ENCODE measurements around the gene NMT1.

The NMT1 gene

DNA sequence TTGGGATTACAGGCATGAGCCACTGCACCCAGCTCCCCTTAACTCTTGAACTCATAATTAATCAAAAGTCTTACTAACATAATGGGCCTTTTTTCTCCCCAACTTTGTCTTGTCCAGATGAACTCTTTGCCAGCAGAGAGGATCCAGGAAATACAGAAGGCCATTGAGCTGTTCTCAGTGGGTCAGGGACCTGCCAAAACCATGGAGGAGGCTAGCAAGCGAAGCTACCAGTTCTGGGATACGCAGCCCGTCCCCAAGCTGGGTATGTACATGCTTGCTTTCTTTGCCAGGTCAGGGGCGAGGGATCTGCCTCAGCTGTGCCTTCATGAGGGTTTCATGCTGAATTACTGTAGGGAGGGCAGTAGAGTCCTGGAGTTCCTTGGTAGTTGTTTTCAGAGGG lies 25.3 kb downstream of the NMT1 start:
- FAIRE-seq = no peak

DNA sequence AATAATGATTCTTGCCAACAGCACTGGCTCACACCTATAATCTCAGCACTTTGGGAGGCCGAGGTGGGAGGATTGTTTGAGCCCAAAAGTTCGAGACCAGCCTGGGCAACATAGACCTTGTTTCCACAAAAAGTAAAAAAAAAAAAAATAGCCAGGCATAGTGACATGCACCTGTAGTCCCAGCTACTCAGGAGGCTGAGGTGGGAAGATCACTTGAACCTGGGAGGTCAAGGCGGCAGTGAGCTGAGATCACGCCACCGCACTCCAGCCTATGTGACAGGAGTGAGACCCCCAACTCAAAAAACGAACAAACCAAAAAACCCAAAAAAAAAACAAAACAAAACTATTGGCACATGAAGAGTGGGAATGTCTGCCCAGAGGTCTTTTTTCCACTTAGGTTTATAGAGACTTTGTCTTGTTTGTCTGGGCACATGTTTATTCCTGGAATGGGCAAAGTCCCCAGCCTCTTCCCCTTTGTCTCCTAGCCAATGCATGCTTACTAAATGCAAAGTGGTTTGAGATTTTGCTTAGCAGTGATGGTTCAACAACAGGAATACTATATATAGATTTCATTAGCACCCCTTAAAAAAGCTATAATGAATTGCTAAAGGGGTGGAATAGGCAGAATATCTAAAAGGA lies 25.9 kb downstream of the NMT1 start:
- FAIRE-seq = no peak

DNA sequence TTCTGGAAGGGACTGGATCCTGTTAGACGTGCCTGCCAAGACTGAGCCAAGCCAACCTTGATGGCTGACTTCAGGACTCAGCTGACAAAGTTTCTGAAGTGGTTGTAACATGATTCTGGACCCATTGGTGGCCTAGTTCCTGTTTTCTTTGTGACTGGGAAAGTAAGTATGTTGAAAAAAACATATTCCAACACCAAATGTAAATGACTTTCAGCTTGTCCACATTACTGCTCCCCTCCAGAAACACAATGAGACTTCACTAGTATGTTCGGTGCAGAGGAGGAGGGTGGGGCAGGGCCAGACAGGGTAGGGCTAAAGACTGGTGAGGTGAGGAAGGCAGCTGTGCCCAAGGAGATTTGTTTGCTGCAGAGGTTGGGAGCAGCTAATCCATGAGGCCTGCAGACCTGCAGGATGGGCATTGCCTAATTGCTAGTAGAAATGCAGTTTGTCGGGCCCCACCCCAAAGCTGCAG lies 26.4 kb downstream of the NMT1 start:
- no peak for FAIRE-seq

DNA sequence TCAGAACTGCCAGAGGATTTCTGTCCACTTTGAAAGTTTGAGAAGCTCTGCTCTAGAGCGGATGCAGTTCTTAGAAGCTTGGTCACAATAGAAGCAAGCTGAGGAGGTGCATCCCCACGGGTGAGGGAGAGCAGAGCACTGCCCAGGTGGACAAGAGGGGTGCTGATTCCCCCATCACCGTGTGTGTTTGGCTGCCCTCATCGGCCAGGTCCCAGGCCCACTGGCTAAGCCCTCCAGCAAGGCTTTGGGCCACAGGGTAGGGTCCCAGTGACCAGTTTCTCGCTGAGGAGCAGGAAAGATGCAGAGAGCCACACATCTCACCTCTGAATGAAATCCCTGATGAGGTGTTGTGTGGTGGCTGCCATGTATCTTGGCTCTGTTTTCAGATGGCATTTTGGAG lies 26.9 kb downstream of the NMT1 start:
- no peak for FAIRE-seq

DNA sequence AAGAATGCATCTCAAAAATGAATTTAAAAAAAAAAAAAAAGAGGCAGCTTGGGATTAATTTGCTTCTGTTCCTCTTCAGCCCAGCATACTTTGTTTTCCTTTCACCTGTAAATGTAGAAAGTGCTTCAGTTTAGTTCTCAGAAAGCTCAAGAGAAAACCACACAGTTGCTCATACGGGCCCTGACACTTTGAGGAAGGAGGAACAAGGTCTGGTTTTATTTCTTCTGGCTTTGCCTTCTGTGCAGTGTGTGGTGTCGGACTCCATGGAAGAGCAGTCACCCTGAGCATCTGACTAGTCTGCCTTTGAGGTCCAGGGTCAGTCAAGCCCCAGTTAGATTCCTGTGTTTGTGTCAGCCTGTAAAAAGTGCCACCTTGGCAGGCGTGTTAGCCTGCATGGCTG lies 27.6 kb downstream of the NMT1 start:
- FAIRE-seq = no peak

DNA sequence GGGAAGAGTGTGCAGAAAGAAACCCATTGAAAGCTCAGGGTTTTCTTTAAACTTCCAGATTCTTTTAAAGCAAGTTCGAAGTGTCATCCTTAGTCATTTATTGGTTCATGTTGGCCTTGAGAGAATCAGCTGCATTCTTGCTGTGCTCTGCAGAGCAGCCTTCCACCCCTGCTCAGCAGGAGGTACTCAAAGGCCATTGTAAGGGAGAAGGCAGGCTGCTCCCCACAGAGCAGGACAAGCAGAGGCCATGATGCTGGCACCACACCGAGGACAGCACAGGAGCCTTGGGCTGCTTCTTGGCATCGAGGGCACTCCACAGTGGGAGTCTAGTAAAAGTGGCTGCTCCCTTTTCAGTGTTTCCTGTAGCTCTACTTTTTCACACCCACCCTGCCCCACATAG lies 29.6 kb downstream of the NMT1 start:
- FAIRE-seq = no peak

DNA sequence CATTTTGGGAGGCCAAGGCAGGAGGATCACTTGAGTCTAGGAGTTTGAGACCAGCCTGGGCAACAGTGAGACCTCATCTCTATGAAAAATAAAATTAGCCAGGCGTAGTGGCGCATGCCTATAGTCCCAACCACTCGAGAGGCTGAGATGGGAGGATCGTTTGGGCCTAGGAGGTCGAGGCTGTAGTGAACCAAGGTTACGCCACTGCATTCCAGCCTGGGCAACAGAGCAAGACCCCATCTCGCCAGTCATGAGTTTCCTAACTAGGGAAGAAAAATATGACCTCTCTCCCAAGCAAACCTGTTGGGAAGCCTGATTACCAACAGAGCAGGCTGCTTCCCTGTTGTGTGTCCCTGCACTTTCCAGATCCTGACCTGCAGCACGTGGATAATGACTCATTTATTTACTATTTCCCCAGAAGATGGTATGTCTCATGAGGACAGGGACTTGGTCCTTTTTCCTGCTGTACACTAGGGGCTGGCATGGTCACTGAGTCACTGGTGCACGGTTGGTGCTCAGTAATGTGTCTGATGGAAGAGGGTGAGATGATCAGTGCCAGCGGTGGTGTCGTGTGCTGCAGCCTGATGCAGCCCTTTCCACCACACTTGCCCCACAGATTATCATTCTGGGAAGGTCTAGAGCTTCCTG lies 30.8 kb downstream of the NMT1 start:
- FAIRE-seq = no peak

DNA sequence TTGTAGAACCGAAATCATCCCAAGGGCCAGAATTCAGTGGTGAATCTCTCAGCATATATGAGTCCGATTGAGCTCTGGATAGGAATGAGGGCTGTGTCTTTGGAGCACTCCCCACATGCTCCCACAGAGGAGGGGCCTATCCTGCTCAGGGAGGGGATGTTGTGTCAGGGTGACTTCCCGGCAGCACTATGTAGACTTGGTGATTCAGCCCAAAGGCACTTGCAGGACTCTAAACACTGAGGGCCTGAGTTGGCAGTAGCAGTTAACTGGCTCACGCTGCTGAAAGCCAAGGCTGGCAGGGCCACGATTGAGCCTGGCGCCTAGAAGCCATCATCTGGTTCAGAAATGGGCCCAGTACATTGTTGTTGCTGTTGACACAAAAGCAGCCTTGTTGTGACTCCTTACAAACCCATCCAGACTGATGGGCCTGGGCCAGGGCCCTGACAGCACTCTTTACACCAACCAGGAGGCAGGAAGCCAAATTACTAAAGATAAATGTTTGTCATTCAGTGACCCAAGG lies 31.9 kb downstream of the NMT1 start:
- no peak for FAIRE-seq

DNA sequence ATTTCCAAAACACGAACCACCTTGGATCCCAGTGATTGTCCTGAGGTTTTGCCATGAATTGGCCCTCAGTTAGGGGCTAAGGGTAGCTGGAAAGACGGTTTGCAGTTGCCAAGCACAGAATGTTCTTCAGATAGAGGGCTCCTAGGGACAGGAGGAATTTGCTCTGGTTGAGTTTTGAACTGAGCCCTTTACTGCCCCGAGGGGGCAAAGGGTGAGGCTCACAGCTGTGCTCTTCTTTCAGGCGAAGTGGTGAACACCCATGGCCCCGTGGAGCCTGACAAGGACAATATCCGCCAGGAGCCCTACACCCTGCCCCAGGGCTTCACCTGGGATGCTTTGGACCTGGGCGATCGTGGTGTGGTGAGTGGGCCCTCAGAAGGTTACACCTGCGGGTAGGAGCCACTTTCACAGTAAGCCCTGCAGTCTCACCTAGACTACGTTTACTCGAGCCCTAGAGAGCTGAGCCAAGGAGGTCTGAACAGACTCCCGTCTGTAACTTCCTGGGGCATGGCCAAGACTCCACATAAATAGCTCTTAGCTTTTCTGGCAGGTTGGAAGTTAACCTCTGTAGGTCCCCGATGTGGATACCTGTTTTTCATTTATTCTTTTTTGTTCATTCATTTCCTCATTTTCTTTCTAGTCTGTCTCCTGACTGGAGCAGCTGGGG lies 32.5 kb downstream of the NMT1 start:
- FAIRE-seq = no peak

DNA sequence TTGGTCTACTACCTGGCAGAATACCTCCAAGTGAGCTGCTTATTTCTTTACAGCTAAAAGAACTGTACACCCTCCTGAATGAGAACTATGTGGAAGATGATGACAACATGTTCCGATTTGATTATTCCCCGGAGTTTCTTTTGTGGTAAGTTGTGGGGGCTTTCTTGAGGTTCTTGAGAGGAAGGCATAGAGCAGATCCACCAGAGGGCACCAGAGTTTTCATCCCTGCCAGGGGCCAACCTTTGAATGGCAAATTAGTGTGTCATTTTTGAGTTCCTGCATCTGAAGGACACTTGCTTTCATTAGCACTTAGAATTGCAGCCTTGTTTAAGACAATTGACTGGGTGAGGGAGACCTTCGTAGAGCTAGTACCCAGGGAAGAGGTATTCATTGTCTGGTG lies 35.0 kb downstream of the NMT1 start:
- FAIRE-seq = no peak

DNA sequence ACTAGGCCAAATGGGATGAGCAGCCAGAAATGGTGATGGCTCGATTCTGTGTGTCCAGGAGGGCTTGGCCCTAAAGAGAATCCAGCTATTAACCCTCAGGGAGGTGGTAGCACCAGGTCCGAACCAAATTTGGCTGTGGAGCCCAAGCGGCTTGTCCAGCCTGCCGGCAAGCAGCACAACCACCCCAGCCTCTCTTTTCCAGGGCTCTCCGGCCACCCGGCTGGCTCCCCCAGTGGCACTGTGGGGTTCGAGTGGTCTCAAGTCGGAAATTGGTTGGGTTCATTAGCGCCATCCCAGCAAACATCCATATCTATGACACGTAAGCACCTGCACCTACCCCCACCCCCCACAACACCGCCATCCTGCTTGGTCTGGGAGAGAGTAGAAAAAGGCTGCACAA lies 35.8 kb downstream of the NMT1 start:
- no peak for FAIRE-seq

DNA sequence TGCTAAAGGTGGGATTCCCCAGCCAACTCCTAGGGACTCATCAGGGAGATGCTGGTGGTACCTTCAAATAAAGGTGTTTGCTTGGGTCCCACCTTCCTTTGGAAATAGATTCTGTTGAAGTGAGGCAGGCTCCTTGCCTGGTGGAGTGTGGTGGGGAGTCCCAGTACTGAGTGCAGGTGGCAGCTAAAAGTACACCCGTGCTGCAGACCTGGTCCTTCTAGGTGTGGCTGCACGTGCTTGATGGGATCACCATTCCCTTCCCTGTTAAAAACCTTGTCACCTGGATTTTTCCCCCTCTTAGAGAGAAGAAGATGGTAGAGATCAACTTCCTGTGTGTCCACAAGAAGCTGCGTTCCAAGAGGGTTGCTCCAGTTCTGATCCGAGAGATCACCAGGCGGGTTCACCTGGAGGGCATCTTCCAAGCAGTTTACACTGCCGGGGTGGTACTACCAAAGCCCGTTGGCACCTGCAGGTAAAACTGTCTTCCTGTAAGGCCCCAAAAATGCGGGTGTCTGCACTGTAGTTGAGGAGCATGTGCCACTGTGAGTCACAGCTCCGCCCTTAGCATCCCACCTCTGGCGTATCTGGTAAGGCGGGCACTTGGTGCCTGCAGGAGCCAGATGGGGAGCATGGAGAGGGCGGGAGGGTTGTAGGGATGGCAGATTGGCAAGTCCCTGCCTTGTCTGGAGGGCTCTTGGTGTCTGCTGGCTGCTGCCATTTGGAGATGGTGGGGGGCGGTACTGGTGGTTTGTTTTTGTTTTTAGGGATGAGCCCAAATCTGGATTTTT lies 37.2 kb downstream of the NMT1 start:
- FAIRE-seq = no peak

DNA sequence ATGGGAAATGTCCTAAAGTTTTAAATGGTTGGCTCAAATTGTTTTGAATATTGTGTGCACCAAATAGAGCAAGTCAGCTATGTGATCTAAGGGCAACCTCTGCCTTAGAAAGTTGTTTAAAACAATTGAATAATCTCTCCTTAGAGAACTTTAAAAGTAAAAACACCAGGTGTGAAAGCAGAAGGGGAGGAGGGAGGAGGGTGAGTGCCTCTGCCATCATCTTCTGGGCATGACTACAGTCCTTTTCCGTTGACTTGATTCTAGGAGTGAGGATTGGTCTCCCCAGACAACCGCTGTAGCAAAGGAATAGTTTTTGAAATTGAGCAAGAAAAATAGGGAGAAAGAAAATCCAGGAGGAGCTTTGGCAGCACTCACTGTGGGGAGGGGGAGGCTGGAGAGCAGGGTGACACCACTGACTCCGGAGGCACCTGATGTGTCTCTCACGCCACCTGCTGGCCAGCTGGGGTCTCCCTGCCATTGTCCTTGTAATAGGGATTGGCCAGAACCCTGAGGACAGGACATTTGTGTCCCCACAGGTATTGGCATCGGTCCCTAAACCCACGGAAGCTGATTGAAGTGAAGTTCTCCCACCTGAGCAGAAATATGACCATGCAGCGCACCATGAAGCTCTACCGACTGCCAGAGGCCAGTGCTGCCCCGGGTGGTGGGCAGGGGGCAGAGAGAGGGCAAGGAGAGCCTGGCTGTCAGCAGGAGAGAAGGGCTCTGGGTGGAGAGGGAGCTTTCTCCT lies 37.9 kb downstream of the NMT1 start:
- no peak for FAIRE-seq

DNA sequence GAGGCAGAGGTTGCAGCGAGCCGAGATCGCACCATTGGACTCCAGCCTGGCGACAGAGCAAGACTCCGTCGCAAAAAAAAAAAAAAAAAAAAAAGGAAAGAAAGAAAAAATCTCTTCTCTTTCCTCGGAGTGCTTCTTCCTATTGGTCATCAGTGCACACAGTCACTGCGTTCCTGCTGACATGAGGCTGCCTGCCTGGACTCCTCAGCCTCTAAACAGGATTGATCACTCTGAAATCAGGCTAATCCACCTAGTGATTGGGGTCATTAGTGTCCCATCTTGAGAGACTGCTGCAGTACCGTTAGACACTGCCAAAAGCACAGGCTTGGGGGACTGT lies 40.4 kb downstream of the NMT1 start:
- no peak for FAIRE-seq

DNA sequence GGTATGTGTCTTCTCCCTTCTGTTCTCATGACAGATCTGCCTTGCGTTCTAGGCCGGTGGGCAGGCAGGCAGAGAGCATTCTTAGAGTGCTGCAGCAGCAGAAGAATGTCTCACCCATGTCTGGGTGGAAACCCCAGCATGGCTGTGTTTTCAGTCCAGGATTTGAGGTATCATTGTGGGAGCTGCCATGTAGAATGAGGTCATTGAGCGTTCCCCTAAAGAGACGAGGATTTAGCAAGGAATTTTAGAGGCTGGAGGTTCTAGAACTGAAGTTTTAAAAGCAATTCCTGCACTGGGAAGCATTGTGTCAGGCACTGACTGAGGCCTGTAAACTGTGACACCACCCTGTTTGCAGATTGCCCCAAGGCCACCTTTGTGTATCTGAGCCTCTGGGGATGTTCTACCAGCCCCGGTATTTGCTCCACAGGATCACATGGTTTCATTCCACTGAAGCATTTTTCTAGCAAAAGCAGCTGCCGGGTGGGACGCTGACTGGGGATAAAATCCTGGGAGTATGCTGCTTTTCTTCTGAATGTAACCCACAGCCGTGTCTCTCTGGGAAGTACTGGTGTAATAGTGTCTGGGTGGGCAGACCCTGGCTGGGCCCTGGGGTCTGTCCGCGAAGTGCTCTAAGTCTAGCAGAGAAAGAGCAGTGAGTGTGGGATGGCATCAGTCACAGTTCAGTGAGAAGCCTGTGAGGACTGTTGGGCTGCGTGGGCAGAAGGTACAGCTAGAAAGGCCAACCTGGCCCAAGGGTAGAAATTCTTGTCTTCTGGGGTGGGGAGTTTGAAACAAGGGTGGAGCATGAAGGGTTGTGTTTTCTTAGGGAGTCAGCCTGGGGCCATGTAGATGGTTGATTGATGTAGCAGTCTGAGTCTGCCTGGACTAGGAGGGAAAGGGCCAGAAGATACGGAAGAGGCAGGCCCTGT lies 41.0 kb downstream of the NMT1 start:
- no peak for FAIRE-seq

DNA sequence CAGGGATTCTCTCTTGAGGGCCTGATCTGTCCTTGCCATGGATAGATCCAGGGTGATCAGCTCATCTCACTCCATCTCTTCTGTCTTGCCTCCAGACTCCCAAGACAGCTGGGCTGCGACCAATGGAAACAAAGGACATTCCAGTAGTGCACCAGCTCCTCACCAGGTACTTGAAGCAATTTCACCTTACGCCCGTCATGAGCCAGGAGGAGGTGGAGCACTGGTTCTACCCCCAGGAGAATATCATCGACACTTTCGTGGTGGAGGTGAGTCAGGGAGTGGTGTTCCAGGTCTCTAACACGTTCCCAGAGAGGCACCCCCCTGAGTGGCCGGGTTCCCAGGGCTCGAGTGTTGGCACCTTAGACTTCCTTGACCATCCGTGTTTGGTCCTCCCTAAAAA lies 41.7 kb downstream of the NMT1 start:
- FAIRE-seq = no peak

DNA sequence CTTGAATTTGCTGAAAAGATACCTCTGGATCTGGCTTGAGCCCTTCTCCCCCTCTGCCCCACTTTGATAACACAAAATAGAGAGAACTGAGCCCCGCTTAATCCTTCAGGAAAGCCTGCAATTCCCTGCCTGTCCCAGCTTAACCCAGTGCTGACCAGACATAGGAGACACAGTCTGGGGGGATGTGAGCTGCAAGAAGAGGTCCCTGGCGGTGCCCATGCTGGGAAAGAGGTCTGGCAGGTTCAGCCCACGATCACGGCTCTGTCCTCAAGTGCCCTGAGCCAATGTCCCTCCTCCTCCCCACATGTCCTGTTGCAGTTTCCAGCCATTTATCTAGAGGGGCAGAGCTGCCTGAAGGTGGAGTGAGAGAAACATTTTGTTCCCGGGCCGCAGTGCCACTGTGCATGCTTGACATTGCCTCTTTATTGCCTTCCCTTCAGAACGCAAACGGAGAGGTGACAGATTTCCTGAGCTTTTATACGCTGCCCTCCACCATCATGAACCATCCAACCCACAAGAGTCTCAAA lies 42.2 kb downstream of the NMT1 start:
- FAIRE-seq = no peak

DNA sequence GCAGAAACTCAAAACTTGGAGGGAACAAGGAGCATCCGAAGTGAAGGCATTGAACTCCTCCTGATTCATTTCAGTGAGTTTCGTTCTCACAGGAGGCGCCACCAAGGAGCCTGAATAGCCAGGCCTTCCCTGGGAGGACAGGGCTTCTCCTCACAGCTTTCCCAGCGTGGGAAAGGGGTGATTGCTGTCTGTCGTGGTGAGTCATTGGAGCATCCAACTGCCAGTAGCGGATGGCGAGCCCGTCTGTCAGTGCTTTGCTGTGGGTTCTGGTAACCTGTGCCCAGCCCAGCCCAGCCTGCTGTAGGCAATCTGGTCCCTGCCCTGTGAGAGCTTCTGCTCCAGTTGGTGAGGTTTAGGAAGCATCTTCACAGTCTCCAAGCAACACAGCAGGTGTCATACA lies 42.9 kb downstream of the NMT1 start:
- FAIRE-seq = no peak

DNA sequence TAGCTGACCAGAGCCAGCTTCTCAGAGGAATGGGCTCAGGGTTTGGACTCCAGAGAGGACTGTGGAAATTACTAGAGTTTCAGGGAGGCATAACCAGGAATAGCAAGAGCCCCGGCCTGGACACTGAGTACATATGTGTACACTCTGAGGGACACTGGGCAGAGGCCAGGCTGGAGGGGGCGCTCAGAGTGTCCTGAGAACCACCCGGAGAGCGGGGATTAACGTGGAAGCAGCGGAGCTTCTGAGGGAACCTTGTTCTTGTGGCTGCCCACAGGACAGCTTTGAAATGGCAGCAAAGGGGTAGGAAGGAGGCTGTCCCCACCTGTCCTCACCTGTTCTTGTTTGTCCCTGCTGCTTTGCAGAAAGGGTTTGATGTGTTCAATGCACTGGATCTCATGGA lies 43.4 kb downstream of the NMT1 start:
- no peak for FAIRE-seq

DNA sequence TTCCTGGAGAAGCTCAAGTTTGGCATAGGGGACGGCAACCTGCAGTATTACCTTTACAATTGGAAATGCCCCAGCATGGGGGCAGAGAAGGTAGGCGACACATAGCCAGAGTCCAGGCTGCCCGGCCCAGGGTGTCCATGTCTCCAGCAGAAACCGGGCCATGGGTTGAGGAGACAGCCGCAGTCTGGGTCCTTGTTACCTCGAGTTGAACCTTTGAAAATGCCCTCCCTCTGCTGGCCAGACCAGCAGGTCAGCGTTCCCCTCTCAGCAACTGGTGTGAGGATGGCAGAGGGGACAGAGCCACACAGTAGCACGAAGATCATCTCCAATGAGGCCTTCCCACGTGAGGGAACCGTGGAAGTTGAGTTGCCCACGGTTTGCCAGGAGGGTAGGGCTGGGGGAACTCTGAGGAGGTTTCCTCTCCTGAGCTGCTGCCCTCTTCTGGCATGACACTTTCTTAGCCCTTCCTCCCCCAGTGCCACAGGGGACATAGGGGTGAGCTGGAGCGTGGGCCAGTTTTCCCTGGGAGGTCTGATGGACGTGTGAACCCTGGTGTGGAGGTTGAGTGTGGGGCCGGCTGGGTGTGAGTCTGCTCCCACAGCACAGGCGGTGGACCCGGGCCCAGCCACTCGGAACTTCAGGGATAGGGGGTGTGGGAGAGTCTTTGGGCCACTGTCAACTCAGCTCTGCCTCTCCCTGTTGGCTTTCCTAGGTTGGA lies 43.9 kb downstream of the NMT1 start:
- no peak for FAIRE-seq

DNA sequence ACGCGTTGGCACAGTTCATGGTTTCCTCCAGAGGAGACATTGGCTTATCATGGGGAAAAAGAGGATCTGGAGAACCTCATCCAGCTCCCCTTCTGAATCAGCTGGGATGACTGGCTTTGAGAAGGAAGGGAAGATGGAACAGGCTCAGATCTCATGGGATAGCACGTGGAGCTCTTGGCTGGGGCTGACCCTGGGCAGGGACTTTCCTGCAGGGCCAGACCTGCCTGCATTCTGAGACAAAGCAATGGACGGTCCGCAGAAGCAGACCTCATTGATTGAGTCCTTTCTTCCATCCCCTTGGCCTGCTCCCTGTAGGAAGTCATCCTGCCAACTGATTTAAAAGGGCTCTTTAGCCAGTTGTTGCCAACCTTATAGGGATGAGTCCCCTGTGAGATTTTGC lies 45.0 kb downstream of the NMT1 start:
- FAIRE-seq = no peak

Data from islet of Langerhans (tissue), 1 donor.